Measurements from ENCODE around the gene RALGDS.

DNA sequence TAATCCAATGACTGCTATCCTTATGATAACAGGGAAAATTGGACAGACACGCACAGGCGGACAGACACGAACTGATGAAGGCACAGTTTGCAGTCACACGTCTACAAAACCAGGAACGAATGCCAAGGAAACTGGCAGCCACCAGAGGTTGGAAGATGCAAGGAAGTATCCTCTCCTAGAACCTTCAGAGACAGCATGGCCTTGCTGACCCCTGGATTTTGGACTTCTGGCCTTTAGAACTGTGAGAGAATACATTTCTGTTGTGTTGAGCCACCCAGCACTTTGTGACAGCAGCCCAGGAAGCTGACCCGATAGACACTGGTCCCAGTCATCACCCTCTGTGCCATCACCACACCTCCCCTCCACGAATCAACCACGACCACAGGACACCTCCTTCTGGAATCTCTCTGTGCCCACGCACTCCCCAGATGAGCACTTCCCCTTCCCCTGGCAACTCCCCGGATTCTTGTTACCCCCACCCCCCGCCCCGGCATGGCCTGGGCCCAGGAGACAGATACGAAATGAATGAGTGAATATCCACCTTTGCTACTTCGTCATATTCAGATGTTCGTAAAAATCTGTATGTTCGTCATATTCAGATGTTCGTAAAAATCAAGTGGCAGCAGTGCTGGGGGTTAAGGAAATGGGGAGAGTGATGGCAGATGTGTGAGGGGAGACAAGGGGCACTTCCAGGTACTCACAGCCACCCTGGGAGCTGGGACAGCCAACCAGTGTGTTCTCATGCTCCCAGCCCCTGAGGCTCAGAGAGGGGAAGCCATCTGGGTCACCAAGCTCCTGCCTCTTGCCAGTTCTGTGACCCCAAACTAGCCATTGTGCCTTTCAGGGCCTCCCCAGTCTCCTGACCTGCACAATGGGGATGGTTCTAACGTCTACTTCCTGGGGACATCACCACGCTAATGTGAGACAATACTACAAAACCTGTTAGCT lies 24.1 kb upstream of the RALGDS start:
- TF ChIP-seq, protein P1, sequence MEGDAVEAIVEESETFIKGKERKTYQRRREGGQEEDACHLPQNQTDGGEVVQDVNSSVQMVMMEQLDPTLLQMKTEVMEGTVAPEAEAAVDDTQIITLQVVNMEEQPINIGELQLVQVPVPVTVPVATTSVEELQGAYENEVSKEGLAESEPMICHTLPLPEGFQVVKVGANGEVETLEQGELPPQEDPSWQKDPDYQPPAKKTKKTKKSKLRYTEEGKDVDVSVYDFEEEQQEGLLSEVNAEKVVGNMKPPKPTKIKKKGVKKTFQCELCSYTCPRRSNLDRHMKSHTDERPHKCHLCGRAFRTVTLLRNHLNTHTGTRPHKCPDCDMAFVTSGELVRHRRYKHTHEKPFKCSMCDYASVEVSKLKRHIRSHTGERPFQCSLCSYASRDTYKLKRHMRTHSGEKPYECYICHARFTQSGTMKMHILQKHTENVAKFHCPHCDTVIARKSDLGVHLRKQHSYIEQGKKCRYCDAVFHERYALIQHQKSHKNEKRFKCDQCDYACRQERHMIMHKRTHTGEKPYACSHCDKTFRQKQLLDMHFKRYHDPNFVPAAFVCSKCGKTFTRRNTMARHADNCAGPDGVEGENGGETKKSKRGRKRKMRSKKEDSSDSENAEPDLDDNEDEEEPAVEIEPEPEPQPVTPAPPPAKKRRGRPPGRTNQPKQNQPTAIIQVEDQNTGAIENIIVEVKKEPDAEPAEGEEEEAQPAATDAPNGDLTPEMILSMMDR (conservative IDR thresholded peaks at IDR 0.05; ENCODE audit: low read depth in 2 of 2), result no peak
- no peak for TF ChIP-seq POLR2AphosphoS5 (IDR thresholded peaks at IDR 0.05; ENCODE audit: low read depth)
- TF ChIP-seq CREB1 (CRISPR knock-in tag; IDR thresholded peaks at IDR 0.05; ENCODE audit: low read depth), result no peak
